ENCODE measurements around the gene DNAJA3. TPM values are rescaled to one million over a fixed set of nuclear protein-coding genes. Genes with fewer than 3 reads are reported as not detected.

The DNAJA3 gene
- total and polyA plus RNA-seq, 2 donors (not counting 3 experiments of a cell fraction or from before 2014, with no cell fraction given) = 33.4 to 45.4 TPM

GRCh38 chr16:4495766-4496165 is 70.1 kb downstream of the DNAJA3 start:
- Histone ChIP-seq H3K9me1 (replicated peaks; ENCODE audit: control insufficient read depth, extremely low read depth, insufficient read depth, low read length) (no peaks in the 10 kb centered on the region), H3K9ac (replicated peaks; ENCODE audit: extremely low read depth, insufficient read depth, low read length) (no peak overlapping the region), H3K27me3 (ENCODE audit: control insufficient read depth in 2 of 2, insufficient read depth in 2 of 2, low read length in 2 of 2) (no peaks in the 10 kb centered on the region), H2AFZ (ENCODE audit: low read depth, low read length) (no peak overlapping the region), H3K4me2 (ENCODE audit: insufficient read depth, low read length) (no peak overlapping the region), H3K27ac (ENCODE audit: insufficient read depth, low read depth, low read length) (no peak overlapping the region), H4K20me1 (replicated peaks; ENCODE audit: control insufficient read depth, extremely low read depth, insufficient read depth, low read length) (no peaks in the 10 kb centered on the region), H3K36me3 (ENCODE audit: control insufficient read depth in 2 of 2, extremely low read depth in 1 of 2, insufficient read depth in 2 of 2, low read length in 2 of 2) (peaks cover 2 to 4% of the 10 kb centered on the region in 2 experiments), H3K4me3 (replicated peaks in 1 of 3; ENCODE audit: insufficient read depth in 1 of 3, low read depth in 1 of 3, low read length in 3 of 3) (no peak overlapping the region), H3K79me2 (ENCODE audit: control insufficient read depth, insufficient read depth, low read length) (peaks cover 47% of the 10 kb centered on the region), H3K4me1 (ENCODE audit: control insufficient read depth, extremely low read depth, insufficient read depth, low read length) (peaks cover 22% of the 10 kb centered on the region), H3K9me3 (replicated peaks; ENCODE audit: control insufficient read depth, insufficient read depth, low read length) (no peaks in the 10 kb centered on the region)
- FAIRE-seq = no peak
- no TSS peak for BruUV-seq (replicated peaks)
- POLR2A ChIA-PET = interaction anchor here (0.6 kb wide), 1 partner anchor 8 kb away, joined by 6 read pairs; no protein-coding TSS in a partner anchor
- dilution Hi-C loops (cut with MboI; ENCODE audit: extremely low pct_ligation_motif_present, low sequenced_read_pairs) = no loop called here
- DNase-seq (ENCODE audit: low read depth, low spot score) = no peak
- CTCF ChIA-PET = interaction anchor here (0.8 to 1.9 kb wide), 2 partner anchors 9 to 18 kb away, joined by 3 to 8 read pairs; no protein-coding TSS in a partner anchor
- intact Hi-C loops (cut with micrococcal nuclease) = no loop called here
- TF ChIP-seq FOS (IDR thresholded peaks at IDR 0.05; ENCODE audit: borderline replicate concordance, insufficient read depth, low read length) (no peak), EZH2 (IDR thresholded peaks at IDR 0.05; ENCODE audit: borderline replicate concordance, low read depth, low read length, severe bottlenecking) (no peak)

GRCh38 chr16:4496305-4496704 is 70.6 kb downstream of the DNAJA3 start:
- intact Hi-C loops (cut with micrococcal nuclease) (no loop called here), dilution Hi-C loops (cut with MboI; ENCODE audit: extremely low pct_ligation_motif_present, low sequenced_read_pairs) (no loop called here)
- Histone ChIP-seq H3K36me3 (ENCODE audit: control insufficient read depth in 2 of 2, extremely low read depth in 1 of 2, insufficient read depth in 2 of 2, low read length in 2 of 2) (peaks cover 0 to 4% of the 10 kb centered on the region in 2 experiments), H3K4me2 (ENCODE audit: insufficient read depth, low read length) (no peak overlapping the region), H3K27me3 (ENCODE audit: control insufficient read depth in 2 of 2, insufficient read depth in 2 of 2, low read length in 2 of 2) (no peaks in the 10 kb centered on the region), H3K9ac (replicated peaks; ENCODE audit: extremely low read depth, insufficient read depth, low read length) (no peak overlapping the region), H3K4me3 (replicated peaks in 1 of 3; ENCODE audit: insufficient read depth in 1 of 3, low read depth in 1 of 3, low read length in 3 of 3) (no peak overlapping the region), H3K79me2 (ENCODE audit: control insufficient read depth, insufficient read depth, low read length) (peaks cover 42% of the 10 kb centered on the region), H3K9me1 (replicated peaks; ENCODE audit: control insufficient read depth, extremely low read depth, insufficient read depth, low read length) (no peaks in the 10 kb centered on the region), H3K9me3 (replicated peaks; ENCODE audit: control insufficient read depth, insufficient read depth, low read length) (no peaks in the 10 kb centered on the region), H4K20me1 (replicated peaks; ENCODE audit: control insufficient read depth, extremely low read depth, insufficient read depth, low read length) (no peaks in the 10 kb centered on the region), H3K27ac (ENCODE audit: insufficient read depth, low read depth, low read length) (no peak overlapping the region), H3K4me1 (ENCODE audit: control insufficient read depth, extremely low read depth, insufficient read depth, low read length) (peaks cover 27% of the 10 kb centered on the region), H2AFZ (ENCODE audit: low read depth, low read length) (no peak overlapping the region)
- no peak for TF ChIP-seq GATA2 (IDR thresholded peaks at IDR 0.05; ENCODE audit: insufficient read depth, insufficient read length, low read depth, low read length)
- FAIRE-seq (no peak), DNase-seq (ENCODE audit: low read depth, low spot score) (no peak)
- ChIA-PET POLR2A (interaction anchor here (0.6 kb wide), 1 partner anchor 9 kb away, joined by 6 read pairs; no protein-coding TSS in a partner anchor), CTCF (interaction anchor here (0.8 to 1.1 kb wide), 3 partner anchors 10 to 52 kb away, joined by 3 read pairs; no protein-coding TSS in a partner anchor)
- BruUV-seq (replicated peaks) = no TSS peak

Measured in endothelial cell of umbilical vein (primary cell).